COLO668 (cell line): Measurements from ENCODE around the gene NSMCE1.
"Not testable (repeated sequence)": the region's sequence is repeated elsewhere in the genome, so short reads cannot be mapped to it uniquely, and the experiment has no call there.

Experiments used
- DNase-seq: peaks from one replicate; lab custom pipeline; 2025; ENCODE audit not compliant: unreplicated experiment; lab: John Stamatoyannopoulos, UW

Gene NSMCE1

DNA sequence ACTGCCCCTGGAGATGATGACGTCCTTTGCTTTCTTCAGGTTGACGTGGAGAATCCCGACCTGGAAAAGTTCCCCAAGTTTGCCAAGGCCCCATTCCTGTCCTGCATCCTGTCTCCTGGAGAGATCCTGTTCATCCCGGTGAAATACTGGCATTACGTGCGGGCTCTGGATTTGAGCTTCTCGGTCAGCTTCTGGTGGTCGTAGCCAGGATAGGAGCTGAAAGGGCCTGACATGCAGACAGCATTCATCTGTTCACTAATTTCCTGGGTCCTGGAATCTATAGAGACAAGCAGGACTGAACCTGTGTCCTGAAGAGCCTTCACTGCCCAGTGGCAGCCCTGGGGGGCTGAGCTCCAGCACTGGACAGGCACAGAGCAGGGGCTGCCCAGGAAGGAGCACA, 48.0 kb downstream of the NSMCE1 start:
- DNase-seq = no peak

DNA sequence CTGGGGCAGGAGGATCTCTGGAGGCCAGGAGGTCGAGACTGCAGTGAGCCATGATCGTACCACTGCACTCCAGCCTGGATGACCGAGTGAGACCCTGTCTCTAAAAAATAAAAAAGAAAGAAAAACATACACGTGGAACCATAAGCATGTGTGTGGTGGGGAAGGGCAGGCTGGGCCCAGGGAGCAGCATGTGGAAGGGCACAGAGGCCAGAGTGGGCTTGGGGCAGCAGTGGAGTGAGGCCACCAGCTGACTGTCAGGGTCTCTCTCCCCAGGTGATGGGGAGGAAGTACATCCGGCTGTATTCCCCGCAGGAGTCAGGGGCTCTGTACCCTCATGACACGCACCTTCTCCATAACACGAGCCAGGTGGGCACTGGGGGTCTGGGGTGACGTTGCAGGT, 48.5 kb downstream of the NSMCE1 start:
- DNase-seq = no peak

DNA sequence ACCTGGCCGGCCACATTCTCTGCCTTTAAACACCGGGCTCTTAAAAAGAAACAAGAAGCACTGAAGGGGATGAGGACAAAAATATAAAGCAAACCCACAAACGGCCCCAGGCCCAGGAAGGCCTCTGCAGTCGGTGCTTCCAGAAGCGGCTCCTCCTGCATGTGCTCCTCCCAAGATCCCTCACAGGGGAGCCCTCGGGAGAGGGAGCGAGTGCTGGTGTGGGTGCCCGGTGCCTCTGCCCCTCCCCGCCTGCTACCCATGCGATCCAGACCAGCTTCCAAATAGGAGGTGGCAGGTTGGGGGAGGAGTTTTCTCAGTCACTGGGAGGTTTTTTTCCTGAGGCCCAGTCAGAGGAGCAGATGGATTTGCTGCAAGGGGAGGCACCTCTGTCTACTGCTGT, 49.4 kb downstream of the NSMCE1 start:
- no peak for DNase-seq

DNA sequence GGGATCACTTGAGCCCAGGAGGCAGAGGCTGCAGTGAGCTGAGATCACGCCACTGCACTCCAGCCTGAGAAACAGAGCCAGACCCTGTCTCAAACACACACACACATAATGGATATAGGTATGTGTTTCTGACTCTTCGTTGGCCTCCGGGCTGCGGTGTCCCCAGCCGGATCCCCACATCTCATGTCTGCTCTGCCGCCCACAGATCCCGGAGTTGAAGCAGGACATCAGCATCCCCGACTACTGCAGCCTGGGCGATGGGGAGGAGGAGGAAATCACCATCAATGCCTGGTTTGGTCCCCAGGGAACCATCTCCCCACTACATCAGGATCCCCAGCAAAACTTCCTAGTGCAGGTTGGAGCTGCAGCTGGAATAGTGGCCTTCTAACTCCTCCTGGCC, 49.8 kb downstream of the NSMCE1 start:
- no peak for DNase-seq

DNA sequence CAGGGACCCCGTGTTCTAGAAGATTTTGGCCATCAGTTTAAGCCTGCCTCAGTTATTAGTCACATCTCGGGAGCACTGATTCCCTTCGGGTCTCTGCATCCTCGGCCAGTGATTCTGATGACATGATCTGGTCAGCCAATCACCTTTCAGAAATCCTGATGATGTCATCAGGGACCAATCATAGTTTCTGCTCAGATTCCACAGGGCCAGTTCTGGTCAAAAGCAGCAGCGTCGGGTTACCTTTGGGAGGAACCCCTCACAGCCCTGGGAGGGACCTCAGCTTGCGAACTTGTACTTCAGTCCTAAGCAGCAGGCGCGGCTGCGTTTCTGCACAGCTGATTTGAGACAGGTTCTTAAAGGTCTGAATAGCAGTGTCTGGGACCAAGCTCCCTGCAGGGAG, 51.3 kb downstream of the NSMCE1 start:
- DNase-seq = no peak

DNA sequence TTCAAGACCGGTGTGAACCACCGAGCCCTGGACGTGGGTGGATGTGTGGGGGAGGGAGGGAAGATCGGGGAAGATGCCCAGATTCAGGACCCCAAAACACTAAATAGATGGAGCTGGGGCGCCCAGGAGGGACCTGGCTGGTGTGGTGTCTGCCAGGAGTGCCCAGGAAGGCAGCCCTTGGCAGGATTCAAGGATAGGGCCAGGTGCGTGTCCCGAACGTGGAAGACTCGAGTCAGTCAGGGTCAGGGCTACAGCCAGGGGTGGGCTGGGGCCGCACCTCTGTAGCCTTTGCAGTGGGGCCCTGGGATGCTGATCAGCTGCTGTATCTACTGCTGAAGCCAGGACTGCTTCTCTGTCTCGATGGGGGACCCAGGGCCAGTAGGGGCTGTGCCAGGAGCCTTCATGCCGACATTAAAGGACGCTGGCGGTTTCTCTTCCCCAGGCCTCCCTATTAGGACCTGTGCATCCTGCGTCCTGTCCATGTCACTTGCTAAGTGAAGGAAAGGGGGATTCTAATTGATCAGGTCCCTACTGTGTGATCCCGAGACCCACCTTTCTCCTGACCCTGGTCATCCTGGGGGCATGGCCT, 52.2 kb downstream of the NSMCE1 start:
- no peak for DNase-seq

DNA sequence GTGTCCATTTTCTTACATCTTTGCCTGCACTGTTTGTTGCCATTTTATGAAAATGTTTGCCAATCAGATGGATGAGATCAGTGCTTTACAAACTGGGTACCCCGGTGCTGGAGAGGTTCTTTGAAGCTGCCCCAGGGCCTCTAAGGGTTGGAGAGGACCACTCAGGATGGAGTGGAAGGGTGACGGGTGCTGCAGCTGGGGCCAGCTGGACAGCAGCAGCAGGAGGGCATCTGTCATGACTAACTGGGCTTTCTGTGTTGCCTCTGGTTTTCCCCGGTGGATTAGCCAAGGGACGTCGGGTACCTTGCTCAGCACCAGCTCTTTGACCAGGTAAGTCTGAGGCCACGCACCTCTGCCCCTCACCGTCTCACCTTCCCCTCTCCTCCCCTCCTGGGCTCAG, 52.9 kb downstream of the NSMCE1 start:
- no peak for DNase-seq

DNA sequence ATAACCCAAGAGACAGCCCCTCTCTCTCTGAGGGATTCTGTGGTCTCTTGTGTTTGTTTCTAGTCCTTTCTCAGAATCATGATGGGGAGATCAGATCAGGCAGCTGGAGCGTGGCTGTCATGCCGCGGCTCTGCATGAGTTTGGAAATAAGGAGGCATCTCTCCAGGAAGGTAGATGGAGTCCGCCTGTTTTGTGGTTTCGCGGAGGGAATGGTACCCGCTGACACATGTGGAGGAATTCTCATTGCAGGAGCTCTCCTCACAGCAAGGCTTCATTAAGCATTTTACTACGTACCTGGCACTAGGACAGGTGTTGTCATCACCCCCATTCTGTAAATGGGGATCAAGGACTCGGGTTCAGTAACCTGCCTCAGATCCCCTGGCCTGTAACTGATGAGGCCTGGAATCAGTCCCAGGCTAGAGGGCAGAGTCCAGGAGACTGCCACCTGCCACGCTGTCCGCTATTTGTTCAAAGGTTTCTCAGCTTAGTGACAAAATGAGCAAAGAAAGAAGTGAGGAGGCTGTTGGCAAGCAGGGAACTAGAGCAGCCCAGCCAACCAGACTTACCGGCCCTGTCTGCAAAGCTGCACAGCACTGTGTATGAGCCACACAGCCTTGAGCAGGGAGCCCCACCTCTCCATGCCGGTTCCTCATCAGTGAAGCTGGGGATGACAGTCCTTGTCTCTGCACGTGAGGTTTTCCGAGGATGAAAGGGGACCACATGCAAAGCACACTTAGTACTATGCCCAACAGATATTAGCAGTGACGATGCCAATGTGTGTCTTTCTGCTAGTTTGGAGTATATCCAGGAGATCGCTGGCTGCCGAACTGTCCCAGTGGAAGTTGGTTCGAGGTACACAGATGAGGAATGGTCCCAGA, 54.2 kb downstream of the NSMCE1 start:
- DNase-seq = no peak

DNA sequence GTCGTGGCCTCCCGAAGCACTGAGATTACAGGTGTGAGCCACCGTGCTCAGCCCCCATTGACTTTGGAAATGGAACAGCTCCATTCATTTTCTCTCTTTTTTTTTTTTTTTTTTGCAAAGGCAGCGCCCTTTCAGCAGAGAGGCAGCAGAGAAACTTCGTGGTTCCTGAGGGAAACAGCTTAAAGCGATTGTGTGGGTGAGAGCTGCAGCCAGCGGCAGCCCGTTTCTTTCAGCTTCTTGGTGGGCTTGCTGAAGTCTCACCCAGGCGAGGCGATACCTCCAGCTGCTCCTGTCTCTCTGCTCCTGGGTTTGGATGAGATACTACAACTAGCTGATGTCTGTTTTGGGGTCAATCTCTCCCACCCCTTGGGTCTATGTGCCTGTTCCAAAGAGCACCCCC, 57.5 kb downstream of the NSMCE1 start:
- DNase-seq = no peak

DNA sequence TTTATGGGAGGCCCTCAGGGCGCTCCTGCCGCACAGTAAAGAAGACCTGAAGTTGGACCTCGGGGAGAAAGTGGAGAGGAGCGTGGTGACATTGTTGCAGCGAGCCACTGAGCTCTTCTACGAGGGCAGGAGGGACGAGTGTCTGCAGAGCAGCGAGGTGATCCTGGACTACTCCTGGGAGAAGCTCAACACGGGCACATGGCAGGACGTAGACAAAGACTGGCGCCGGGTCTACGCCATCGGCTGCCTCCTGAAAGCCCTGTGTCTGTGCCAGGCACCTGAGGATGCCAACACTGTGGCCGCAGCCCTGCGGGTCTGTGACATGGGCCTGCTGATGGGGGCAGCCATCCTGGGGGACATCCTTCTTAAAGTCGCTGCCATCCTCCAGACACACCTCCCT, 58.4 kb downstream of the NSMCE1 start:
- no peak for DNase-seq

DNA sequence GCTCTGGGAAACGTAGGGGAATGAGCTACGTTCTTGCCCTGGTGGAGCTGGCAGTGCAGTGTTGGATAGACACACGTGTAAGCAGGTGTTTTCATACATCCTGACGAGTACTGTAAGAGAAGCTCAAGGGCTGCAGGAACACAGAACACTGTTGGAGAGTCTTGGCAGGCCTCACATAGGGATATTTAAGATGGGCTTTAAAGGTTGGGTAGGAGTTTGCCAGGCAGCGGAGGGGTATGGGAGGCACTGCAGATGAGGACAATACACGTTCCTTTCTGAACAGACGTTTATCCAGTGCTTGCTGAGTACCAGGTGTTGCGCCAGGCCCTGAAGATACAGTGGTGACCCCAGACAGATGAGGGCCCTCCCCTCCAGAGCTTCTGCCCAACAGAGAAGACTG, 59.0 kb downstream of the NSMCE1 start:
- no peak for DNase-seq

DNA sequence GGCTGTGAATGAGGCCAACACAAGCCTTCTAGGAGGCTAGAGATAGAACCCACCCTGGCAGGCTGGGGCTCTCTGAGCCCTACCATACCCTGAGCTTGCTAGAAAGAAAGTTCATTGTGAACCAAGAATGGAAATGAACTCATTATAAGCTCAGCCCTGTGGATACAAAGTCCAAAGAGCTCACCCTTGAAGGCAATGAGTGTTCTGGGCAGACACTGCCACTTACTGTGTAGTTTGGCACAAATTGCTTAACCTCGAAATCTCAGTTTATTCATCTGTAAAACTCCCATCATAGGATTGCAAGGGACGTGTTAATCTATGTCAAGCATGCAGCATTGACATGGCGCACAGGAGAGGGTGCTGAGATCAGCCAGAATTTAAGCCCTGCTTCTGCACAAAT, 59.8 kb downstream of the NSMCE1 start:
- no peak for DNase-seq

DNA sequence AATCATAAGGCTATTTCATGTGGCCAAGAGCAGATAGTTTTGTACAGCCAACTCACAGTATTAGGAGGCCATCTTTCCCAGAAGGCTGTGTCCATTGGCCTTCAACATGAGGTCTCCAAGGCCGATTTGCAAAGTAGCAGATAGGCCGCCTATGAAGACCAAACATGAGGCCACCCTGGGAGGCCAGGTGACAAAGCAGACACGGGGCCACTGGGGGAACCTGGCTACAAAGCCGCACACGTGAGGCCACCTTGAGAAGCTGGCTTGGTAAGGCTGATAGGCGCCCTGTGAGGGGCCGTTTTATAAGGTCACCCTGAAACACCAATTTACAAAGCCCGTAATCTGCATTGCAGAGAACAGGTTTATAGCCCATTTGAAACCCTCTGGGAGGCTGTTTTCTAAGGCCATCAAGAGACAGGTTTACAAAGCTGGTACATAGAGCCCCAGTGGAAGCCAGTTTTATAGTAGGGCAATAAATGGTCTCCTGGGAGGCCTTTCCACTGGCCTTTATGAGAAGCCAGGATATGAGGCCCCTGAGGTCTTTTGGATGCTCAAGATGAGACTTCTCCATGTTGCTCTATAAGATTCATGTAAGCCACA, 60.4 kb downstream of the NSMCE1 start:
- no peak for DNase-seq

DNA sequence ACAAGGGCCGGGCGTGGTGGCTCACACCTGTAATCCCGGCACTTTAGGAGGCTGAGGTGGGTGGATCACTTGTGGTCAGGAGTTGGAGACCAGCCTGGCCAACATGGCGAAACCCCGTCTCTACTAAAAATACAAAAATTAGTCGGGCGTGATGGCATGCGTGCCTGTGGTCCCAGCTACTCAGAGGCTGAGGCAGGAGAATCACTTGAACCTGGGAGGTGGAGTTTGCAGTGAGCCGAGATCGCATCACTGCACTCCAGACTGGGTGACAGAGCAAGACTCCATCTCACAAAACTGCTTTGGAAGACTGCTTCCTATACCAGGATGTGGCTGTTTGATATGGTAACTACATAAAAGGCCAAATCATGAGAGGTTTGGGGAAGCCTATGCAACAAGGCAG, 61.5 kb downstream of the NSMCE1 start:
- not testable (repeated sequence) for DNase-seq

DNA sequence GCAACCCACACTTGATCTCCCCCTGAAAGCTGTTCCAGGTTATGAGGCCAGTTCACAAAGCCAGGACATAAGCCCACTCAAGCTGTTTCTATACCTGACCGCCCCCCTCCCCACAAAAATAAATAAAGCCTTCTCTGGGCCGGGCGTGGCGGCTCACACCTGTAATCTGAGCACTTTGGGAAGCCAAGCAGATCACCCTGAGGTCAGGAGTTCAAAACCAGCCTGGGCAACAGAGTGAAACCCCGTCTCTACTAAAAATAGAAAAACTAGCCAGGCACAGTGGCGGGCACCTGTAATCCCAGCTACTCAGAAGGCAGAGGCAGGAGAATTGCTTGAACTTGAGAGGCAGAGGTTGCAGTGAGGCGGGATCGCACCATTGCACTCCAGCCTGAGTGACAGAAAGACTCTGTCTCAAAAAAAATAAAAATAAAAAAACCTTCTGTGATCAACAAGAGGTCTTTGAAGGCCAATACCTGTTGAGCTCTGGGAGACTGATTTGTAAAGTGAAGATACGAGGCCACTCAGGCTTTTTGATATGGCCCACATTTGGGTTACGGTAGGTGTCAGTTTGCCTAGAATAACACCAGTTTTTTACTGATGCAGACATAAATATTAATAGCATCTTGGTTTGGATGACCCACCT, 63.0 kb downstream of the NSMCE1 start:
- no peak for DNase-seq

DNA sequence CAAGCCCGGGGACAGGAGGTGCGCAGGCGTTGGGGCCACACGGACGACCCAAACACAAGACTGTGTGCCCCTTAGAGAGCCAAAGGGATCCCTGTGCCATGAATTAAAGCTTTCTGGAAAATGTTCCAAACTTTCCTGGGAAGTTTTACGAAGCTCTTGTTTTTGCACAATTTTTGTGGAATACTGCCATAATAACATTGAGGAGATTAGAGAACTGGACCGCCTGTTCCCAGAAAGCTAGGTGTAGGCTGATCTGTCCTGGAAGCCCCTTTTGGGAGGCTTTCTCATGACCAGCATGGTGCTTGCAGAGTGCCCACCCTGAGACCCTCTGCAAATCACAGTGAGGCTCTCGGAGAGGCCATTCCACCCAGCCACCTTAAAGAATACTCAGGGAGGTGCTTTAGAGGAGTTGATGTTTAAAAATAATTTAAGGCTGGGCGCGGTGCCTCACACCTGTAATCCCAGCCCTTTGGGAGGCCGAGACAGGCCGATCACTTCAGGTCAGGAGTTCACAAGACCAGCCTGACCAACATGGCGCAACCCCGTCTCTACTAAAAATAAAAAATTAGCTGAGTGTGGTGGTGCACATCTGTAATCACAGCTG, 64.2 kb downstream of the NSMCE1 start:
- no peak for DNase-seq

DNA sequence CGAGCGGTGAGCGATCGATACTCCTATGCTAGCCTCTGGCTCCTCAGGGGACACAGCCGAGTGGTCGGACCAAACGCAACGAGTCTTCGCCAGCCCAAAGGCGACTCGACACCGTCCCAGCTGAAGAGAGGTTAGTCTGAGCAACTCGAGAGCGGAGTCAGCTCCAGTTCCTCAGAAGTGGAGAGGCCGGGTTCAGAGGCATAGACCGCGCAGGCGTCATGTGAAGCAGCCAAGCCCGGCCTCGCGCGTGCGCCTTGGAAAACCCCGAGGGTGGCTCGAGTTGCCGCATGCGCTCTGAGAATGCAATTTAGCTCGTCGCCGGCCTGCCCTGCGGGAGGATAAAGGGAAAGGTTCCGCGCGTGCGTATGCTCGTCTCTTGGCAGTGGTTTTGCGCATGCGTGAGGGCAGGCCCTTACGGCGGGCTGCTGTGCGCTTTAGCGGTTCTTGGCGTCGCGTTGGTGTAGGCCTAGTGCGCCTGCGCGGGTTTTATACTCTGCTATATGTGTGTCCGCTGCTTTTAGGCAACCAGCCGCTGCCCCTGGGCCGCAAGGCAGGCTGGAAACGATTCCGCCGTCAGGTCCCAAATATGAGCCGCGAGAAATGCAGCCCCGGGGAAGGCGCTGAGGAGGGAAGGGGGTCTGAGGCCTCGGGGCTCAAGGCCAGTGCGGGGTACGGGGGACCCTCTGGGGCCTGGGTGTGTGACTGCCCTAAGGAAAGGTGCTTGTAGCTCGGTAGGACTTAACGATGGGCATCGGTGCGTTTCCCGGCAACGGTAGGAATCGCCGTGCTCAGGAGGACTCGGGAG, 64.9 kb downstream of the NSMCE1 start, which contains the start of gene KDM8:
TSS of gene KDM8 (plus strand) at position 20 of the 805 bp plus-strand sequence. CDS start 6,598 bp downstream, outside the sequence.
- peak; percentile 99 for DNase-seq

DNA sequence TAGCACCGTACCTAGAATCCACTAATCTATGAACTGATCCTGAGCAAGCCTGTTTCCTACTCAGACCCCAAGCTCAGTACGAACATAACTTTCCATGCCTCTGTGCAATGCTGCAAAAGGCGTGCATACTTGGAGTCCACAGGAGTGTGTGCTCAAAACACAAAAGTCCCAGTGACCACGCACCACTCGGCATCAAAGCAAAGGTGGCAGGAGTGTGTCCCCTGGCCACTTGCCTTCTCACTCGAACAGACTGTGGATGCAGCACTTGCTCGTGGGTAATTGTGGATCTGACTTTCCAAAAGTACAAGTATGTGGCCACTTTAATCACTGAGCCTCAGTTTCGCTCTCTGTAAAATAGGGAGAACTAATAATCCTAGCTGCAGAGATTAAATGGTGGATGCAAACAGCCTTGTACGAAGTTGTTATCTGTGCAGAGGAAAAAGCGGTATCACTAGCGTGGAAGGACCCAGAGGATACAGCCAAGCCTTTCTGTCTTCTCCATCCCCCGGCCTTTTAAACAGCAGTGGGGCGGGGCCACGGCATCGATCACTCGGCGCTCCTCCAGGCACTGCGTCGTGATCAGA, 65.6 kb downstream of the NSMCE1 start:
- peak; percentile 92 for DNase-seq

DNA sequence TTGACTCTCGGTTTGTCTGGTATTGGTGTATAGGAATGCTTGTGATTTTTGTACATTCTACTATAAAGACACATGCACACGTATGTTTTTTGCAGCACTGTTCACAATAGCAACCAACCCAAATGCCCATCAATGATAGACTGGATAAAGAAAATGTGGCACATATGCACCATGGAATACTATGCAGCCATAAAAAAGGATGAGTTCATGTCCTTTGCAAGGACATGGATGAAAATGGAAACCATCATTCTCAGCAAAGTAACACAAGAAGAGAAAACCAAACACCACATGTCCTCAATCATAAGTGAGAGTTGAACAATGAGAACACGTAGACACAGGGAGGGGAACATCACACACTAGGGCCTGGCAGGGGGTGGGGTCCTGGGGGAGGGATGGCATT, 67.7 kb downstream of the NSMCE1 start:
- not testable (repeated sequence) for DNase-seq

DNA sequence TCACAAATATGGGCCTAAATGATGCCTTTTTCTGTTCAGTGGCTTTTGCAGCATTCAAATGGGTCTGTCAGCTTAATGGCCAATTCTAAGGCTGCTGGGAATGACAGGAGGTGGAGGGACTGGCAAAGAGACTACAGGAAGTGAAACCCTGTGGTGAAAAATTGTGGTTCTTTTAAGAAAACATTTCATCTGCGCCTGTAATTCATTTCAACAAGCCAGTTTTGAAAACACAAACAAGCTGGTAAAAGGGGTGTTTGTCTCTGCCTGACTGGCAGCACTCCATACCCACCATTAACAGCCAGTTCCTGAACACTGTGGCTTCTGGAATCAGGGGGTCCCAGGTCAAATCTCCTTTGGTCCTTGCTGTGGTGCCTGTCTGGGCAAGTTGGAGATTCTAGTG, 68.8 kb downstream of the NSMCE1 start:
- no peak for DNase-seq
